NCI-H2227 treated with DMSO at 0.1 percent for 48 hours (cell line): ENCODE data around the gene R3HDM4.
"Not testable (repeated sequence)": the region's sequence is repeated elsewhere in the genome, so short reads cannot be mapped to it uniquely, and the experiment has no call there.

Source experiments
- DNase-seq: peaks from one replicate; lab custom pipeline; 2025; lab: John Stamatoyannopoulos, UW

The R3HDM4 gene

DNA sequence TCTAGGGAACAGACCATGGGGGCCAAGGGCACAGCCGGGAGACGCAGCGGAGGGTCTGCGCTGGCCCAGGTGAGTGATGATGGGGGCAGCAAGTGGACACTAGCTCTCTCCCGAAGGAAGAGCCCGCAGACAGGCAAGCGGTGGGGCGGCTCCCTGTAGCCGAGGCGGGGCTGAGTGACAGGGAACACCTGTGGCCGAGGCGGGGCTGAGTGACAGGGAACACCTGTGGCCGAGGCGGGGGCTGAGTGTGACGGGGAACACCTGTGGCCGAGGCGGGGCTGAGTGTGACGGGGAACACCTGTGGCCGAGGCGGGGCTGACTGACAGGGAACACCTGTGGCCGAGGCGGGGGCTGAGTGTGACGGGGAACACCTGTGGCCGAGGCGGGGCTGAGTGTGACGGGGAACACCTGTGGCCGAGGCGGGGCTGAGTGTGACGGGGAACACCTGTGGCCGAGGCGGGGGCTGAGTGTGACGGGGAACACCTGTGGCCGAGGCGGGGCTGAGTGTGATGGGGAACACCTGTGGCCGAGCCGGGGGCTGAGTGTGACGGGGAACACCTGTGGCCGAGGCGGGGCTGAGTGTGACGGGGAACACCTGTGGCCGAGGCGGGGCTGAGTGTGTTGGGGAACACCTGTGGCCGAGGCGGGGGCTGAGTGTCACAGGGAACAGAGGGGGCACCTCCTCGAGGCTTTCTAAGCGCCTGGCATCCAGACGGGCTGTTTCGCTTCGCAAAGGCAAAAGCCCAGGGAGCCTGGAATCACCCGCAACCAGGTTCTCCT, 21.4 kb downstream of the R3HDM4 start:
- DNase-seq, result not testable (repeated sequence)

DNA sequence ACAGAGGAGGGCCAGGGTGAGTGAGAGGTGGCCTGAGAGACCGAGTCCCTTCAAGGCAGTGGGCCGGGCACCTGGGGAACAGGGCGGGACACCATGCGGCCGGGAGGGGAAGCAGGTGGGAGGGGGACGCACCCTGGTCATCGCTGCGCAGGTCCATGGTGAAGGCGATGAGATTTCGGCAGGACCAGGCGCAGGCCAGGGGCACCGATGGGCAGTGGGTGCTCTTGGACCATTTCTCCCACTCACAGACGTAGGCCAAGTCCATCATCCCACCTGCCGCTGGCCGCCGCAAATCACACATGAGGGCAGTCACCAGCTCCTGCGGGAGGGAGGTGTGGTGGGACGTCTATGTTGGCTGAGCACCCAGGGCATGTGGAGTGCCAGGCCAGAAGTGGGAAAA, 22.2 kb downstream of the R3HDM4 start:
- DNase-seq, result no peak

DNA sequence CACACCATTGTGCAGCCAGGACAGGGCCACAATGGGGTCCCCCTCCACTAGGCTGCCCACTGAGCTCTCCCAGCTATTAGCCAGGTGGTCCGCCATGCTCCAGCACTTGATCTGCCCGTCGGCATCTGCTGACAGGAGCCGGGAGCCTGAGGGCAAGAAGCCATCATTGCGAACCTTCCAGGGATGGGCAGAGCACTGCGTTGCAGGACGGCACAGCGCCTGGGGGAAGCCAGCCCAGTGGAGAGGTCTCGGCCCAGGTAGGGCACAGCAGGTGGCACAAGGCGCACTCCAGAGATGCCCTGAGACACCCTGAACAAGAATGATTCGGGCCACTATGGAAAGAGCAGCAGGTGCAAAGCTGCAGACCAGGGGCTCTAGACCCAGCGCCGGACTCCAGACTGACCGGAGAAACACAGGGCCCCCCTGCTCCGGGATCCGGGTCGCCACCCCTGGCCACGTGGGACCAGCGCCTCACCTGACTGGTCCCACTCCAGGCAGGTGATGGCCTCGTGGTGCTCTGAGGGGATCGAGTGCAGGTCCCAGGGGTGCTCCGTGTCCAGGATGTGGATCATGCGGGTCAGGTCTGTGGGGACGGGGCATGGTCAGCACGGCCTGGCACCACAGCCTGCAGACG, 23.2 kb downstream of the R3HDM4 start:
- DNase-seq, result no peak

DNA sequence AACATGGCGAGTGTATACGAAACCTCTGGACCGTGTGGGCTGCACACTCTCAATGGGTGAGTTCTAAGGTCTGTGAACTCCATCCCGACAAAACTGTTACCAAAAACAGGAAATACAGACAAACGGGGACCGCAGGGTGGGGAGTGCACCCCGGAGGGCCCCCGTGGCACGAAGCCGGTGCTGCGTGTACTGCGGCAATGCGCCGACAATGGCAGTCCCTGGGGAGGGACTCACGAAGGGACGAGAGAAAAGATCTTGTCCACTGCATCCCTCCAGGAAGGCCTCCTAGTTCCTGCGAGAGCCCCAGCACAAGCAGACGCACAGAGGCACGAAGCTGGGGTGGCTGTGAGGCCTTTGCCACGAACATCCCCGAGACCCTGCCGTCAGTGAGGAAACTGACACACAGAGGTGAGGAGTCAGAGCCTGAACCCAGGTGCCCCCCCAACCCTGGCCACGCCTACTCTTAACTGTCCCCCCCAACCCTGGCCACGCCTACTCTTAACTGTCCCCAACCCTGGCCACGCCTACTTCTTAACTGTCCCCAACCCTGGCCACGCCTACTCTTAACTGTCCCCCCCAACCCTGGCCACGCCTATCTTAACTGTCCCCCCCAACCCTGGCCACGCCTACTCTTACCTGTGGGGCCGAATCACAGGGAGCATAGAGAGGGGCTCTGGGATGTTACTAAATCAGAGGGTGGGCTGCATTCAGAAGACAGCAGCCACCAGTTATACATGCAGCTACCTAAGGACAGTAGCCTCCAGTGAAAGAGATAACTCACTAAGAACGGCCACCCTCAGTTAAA, 24.2 kb downstream of the R3HDM4 start:
- no peak for DNase-seq

DNA sequence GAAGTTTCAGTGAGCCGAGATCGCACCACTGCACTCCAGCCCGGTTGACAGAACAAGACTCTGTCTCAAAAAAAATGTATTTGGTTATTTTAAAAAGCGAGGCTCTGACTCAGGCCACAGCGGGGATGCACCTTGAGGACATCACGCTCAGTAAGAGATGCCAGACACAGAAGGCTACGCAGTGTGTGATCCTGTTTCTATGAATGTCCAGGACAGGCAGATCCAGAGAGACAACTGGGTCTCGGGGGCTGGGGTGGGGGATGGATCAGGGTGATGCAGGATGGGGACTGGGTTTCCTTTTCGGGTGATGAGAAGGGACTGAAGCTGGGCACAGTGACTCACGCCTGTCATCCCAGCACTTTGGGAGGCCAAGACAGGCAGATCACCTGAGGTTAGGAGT, 25.4 kb downstream of the R3HDM4 start:
- no peak for DNase-seq

DNA sequence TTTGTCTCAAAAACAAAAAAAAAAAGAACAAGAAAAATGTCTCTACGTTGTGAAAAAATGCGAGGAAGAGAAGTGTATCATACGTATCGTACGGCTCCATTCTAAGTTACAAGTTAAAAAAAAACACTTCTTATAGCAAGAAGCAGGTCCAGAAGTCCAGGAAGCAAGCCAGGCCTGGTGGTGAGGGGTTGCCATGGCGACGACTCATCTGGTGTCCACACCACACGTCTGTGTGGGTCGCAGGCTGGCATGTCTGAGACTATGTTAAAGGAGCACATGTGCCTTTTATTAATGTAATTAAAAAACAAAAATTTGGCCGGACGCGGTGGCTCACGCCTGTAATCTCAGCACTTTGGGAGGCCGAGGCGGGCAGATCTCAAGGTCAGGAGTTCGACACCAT, 25.9 kb downstream of the R3HDM4 start:
- no peak for DNase-seq

DNA sequence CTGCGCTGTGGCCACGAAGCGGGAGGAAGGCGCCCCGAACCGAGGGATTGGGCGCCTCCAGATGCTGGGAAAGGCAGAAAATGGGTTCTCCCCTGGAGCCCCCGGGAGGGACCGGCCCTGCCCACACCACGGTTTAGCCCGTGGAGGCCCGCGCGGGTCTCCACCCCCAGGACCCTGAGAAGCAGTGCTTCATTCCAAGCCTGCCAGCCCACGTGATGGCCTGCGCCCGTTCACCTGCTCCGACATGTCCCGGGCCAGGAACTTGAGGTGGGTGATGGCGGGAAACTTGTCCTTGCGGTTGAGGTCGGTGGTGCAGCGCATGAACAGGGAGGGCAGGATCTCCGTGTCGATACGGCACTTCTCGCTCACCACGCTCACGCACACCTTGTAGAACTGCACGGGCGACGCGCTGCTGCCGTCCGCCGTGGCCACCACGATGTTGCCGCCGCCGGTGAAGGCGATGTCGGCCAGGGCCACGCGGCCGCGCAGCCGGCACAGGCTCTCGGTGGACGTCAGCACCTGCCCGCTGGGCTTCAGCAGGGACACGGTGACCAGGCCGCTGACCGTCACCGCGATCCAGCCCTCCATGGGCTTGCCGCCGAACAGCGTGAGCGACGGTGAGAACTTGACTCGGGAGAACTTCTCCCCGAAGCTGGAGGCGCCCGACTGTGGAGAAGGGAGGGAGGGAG, 27.3 kb downstream of the R3HDM4 start:
- DNase-seq, result no peak

DNA sequence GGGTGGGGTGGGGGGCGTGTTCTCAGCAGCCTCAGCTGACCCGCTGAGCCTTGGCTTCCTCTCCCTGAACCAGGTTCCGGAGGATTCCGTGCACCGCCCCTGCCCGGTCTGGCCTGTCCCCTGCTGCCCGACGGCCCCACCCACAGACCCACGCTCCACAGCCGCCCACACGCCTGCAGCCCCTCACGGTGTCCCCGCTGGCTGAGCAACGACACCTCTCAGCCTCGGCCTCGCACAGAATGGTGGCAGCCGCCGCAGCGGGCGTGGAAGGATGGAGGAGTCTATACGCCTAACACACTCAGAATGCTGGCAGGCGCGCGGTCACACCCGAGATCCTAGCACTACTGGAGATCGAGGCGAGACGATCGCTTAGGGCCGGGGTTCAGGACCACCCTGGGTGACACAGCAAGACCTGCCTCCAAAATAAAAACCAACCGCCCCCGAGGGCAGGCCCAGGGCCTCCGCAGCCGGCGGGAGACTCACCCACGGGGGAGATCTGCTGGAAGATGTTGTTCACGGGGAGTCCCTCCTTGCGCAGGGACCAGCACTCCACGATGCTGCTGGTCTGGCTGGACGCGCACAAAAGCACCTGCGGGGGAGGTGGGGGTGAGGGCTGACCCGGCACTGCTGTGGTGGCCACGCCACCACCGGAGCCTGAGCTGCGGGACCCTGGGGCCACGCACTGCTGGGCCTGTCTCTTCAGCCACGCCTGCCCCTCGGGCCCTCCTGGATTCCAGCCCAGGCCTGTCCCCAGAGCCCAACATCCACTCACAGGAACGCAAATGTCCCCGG, 28.4 kb downstream of the R3HDM4 start:
- no peak for DNase-seq

DNA sequence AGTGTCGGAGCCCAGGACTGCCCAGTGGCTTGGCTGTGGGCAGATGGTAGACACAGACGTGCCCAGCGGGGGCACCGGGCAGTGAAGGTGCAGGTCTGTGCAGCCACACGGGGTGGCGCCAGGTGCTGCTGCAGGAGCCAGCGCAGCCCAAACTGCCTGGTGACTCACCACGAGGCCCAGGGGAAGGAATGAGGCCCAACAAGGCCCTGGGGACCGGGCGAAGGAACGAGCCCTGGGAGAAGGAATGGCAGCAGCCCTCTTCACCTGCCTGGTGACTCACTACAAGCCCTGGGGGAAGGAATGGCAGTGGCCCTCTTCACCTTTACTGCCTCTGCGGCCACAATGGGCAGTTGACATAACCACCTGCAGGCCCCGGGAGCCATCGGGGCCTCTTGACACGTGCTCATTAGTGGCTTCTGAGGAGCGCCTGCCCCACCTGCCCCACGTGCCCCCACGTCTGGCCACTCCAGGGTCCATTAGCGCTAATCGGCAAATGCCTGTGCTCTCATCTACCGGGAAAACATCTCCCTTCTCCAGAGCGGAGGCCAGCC, 29.3 kb downstream of the R3HDM4 start:
- DNase-seq, result no peak

DNA sequence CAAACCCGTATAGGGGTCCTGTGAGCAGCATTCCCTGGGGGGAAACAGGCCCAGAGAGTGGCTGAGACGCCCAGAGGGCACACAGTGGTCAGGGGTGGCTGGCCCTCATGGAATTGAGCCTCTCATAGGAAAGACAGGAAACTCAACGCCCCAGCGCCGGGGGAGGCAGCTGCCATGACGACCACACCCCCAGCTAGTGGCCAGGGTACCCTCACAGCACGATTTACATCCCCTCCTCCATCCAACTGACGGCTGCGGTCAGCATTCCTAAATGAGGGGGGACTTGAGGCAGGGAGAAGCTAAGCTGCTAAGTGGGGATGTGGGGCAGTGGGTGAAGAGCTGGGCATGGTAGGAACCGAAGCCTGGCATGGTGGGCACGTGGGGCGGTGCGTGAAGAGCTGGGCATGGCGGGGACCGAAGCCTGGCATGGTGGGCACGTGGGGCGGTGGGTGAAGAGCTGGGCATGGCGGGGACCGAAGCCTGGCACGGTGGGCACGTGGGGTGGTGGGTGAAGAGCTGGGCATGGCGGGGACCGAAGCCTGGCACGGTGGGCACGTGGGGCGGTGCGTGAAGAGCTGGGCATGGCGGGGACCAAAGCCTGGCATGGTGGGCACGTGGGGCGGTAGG, 30.0 kb downstream of the R3HDM4 start:
- DNase-seq, result no peak

DNA sequence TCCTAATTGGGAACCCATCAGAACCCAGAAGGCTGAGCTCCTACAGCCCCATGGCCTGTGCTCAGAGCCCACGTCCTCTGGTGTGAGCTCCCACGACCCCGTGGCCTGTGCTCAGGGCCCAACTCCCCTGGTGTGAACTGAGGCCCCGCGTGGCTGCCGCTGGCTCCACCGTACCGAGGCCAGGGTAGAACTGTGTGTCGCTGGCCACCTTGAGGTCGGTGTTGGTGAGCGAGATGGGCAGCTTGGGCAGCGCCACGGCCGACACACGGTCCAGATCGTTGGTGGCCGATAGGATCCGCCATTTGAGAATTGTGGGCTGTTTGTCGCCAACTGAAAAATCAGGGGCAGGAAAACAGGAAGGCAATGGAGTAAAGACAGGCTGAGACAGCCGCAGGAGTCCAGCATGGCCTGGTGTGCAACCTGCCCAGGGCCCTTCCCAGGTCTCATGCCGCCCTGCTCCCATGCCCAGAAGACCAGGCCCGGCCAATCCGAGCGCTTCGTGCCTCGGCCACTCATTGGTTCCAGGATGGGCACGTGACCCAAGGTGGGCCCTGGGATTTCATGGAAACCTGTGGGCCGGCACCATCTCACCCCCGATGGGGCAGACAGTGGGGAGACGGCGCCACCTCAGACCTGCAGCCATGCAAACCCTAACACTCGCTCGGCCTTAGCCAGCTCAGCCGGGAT, 31.5 kb downstream of the R3HDM4 start:
- no peak for DNase-seq

DNA sequence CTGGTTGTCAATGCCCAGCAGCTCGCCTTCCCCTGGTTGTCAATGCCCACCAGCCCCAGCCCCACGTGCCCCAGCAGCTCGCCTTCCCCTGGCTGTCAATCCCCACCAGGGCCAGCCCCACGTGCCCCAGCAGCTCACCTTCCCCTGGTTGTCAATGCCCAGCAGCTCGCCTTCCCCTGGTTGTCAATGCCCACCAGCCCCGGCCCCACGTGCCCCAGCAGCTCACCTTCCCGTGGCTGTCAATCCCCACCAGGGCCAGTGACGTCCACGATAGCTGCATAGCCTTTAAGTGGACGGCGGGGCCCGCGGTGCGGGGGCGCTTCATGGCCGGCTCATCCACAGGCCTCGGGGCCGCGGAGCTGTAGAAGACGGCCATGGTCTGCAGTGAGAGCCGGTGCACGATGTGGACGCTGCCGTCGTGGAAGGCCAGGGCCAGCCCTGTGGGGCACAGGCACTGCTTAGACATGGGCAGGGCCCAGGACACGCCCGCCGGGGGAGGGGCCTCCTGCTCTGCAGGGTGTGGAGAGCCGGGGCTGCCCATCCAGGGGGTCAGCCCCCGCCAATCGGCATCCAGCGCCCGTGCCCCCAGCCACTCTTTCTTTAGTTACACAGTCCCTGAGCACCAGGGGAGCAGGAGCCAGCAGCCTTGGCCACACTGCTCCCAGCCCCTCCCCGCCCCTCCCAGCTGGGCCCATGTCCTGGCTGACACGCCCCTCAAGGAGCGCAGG, 33.1 kb downstream of the R3HDM4 start:
- DNase-seq, result no peak

DNA sequence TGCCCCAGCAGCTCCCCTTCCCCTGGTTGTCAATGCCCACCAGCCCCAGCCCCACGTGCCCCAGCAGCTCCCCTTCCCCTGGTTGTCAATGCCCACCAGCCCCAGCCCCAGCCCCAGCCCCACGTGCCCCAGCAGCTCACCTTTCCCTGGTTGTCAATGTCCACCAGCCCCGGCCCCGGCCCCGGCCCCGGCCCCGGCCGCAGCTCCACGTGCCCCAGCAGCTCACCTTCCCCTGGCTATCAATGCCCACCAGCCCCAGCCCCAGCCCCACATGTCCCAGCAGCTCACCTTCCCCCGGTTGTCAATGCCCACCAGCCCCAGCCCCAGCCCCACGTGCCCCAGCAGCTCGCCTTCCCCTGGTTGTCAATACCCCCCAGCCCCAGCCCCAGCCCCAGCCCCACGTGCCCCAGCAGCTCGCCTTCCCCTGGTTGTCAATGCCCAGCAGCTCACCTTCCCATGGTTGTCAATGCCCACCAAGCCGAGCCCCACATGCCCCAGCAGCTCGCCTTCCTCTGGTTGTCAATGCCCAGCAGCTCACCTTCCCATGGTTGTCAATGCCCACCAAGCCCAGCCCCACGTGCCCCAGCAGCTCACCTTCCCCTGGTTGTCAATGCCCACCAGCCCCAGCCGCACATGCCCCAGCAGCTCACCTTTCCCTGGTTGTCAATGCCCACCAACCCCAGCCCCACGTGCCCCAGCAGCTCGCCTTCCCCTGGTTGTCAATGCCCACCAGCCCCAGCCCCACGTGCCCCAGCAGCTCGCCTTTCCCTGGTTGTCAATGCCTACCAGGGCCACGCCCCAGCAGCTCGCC, 34.1 kb downstream of the R3HDM4 start:
- DNase-seq, result not testable (repeated sequence)

DNA sequence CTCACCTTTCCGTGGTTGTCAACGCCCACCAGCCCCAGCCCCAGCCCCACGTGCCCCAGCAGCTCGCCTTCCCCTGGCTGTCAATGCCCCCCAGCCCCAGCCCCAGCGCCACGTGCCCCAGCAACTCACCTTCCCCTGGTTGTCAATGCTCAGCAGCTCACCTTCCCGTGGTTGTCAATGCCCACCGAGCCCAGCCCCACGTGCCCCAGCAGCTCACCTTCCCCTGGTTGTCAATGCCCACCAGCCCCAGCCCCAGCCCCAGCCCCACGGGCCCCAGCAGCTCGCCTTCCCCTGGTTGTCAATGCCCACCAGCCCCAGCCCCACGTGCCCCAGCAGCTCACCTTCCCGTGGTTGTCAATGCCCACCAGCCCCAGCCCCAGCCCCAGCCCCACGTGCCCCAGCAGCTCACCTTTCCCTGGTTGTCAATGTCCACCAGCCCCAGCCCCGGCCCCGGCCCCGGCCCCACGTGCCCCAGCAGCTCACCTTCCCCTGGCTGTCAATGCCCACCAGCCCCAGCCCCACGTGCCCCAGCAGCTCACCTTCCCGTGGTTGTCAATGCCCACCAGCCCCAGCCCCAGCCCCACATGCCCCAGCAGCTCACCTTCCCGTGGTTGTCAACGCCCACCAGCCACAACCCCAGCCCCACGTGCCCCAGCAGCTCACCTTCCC, 34.9 kb downstream of the R3HDM4 start:
- DNase-seq, result not testable (repeated sequence)

DNA sequence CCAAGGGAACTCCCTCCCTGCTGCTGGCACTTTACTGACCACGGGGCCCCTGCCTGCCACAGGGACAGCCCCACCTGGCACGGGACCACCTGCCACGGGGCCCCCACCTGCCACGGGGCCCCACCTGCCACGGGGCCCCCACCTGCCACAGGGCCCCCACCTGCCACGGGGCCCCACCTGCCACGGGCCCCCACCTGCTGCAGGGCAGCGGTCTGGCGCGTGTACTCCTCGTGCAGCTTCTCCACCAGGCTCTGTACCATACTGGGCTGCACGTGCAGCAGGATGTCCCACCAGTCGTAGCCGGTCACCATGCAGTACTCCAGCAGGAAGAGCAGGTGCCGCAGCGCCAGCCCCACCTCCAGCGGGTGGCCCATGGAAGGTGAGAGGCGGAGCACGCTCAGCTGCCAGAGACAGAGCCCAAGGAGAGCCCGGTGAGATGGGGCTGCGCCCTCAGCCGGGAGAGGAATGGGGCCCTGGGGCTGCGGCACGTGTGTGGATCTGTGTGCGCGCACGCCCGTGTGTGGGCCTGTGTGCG, 36.2 kb downstream of the R3HDM4 start:
- no peak for DNase-seq

DNA sequence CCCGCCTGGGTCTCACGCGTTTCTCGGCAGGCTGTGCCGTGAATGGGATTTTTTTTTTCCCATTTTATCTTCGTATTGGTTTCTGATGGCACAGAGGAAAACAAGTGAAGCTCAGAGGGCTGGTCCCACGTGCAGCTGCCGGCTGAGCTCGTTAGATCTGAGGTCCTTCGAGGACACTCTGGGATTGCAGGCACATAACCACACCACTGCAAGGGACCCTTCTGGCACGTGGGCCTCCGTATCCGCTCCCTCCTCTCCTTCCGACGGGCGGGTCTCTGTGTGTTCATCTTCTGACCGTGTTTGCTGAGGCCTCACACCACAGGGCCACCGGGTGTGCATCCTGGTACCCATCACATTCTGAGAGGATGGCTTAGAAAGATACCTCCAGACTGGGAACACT, 36.9 kb downstream of the R3HDM4 start:
- no peak for DNase-seq

DNA sequence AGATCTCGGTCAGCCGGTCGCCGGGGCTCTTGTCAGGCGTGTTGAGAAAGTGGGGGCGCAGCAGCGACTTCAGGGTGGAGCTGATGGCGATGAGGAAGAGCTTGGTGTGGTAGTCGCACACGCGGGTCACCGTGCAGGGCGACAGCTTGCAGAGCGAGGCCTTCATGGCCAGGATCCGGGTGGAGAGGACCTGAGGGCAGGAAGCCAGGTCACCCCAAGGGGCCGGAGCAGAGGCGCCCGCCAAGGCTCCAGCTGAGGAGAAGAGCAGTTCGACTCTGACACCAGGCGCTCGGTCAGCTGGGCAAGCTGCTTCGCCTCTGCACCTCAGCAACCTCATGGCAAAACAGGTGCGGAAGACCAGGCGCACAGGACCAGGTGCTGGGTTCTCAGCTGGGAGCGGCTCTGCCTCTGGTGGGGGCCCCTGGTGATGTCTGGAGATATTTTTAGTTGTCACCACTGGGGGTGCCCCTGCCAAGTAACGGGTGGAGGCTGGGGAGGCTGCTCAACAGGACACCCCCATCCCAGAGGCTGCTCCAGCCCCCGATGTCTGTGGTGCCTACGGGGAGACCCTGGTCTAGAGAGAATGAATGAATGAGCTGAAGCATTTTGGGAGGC, 37.6 kb downstream of the R3HDM4 start:
- no peak for DNase-seq
